M059J (cell line): ENCODE results near the gene NAA80. TPM values are rescaled to one million over a fixed set of nuclear protein-coding genes. Genes with fewer than 3 reads are reported as not detected.

ENCODE experiments used
- DNase-seq: peaks from one replicate; pipeline ENCODE4 v3.0.0-alpha.2; 2012; ENCODE audit warnings: low read depth
- total RNA-seq: library from RNA; depleted of rRNA; stranded (reverse); fragments of >200 nt; shearing (Covaris generic); gene quantifications from 2 replicates; pipeline ENCODE4 v1.2.3, GENCODE V29; 2014

NAA80 gene
- total RNA-seq, 1 experiment from 2014 or later, result 8.9 TPM

- no peak for DNase-seq
These were observed 31.1 kb upstream of the NAA80 start for GRCh38 chr3:50330330-50330729.

- peak; percentile 94 for DNase-seq
These were observed 28.9 kb upstream of the NAA80 start, which contains the start of gene TUSC2 for GRCh38 chr3:50327943-50328691. Gene TUSC2, minus strand, starts transcription at chr3:50328223. Its CDS starts 124 bp downstream, at chr3:50328099.

GRCh38 chr3:50327129-50327528 lies 27.9 kb upstream of the NAA80 start:
- no peak for DNase-seq

GRCh38 chr3:50326182-50326541 lies 27.0 kb upstream of the NAA80 start:
- DNase-seq, result no peak

GRCh38 chr3:50325497-50326181 lies 26.4 kb upstream of the NAA80 start:
- no peak for DNase-seq

GRCh38 chr3:50325113-50325480 lies 25.9 kb upstream of the NAA80 start:
- DNase-seq, result no peak

GRCh38 chr3:50324351-50325112 lies 25.3 kb upstream of the NAA80 start:
- DNase-seq, result peak; percentile 49

GRCh38 chr3:50323614-50324199 lies 24.5 kb upstream of the NAA80 start:
- no peak for DNase-seq

GRCh38 chr3:50323092-50323600 lies 23.9 kb upstream of the NAA80 start:
- no peak for DNase-seq

GRCh38 chr3:50322386-50323091 lies 23.3 kb upstream of the NAA80 start, which contains the start of gene HYAL2:
Gene HYAL2, minus strand, starts transcription at chr3:50322745. Its CDS starts 2,256 bp downstream, at chr3:50320489.
- DNase-seq, result no peak

- DNase-seq, result no peak
These were observed 22.8 kb upstream of the NAA80 start for GRCh38 chr3:50322115-50322385.

- peak; percentile 83 for DNase-seq
These were observed 22.3 kb upstream of the NAA80 start for GRCh38 chr3:50321336-50322114.

GRCh38 chr3:50320853-50321335 lies 21.7 kb upstream of the NAA80 start:
- peak; percentile 58 for DNase-seq

- DNase-seq, result no peak
These were observed 20.9 kb upstream of the NAA80 start for GRCh38 chr3:50319894-50320625.

- no peak for DNase-seq
These were observed 20.1 kb upstream of the NAA80 start for GRCh38 chr3:50319181-50319893.

GRCh38 chr3:50318615-50319014 lies 19.4 kb upstream of the NAA80 start:
- no peak for DNase-seq

GRCh38 chr3:50318163-50318562 lies 19.0 kb upstream of the NAA80 start:
- no peak for DNase-seq

GRCh38 chr3:50317300-50317699 lies 18.1 kb upstream of the NAA80 start:
- no peak for DNase-seq

GRCh38 chr3:50316657-50317242 lies 17.5 kb upstream of the NAA80 start:
- peak; percentile 67 for DNase-seq
